Measurements from ENCODE around the gene TNK1.
A peak's percentile ranks its signal among the peaks of the same experiment; 100 is the strongest.

The TNK1 gene

GRCh38 chr17:7436556-7437368, 55.9 kb downstream of the TNK1 start:
- DNase-seq (ENCODE audit: low read depth) = peak; percentile 63

- DNase-seq (ENCODE audit: low read depth) = no peak
Observed at GRCh38 chr17:7437369-7437863, 56.5 kb downstream of the TNK1 start.

- DNase-seq (ENCODE audit: low read depth) = peak; percentile 21
Observed at GRCh38 chr17:7437950-7438614, 57.2 kb downstream of the TNK1 start.

GRCh38 chr17:7438656-7439460, 58.0 kb downstream of the TNK1 start:
- DNase-seq (ENCODE audit: low read depth) = no peak
